ENCODE data around the gene PTPRR.
A peak's percentile ranks its signal among the peaks of the same experiment; 100 is the strongest.

Gene PTPRR

GRCh38 chr12:70590549-70591226 is 329.9 kb downstream of the PTPRR start:
- no peak overlapping the region for H3K27ac ChIP-seq
- H3K27me3 ChIP-seq (ENCODE audit: control insufficient read depth, insufficient read depth, low read length): no peaks in the 10 kb centered on the region
- no peaks in the 10 kb centered on the region for H3K36me3 ChIP-seq (ENCODE audit: control insufficient read depth, insufficient read depth, low read length)
- no peaks in the 10 kb centered on the region for H3K4me1 ChIP-seq
- H3K9me3 ChIP-seq (ENCODE audit: control insufficient read depth, low read length): no peaks in the 10 kb centered on the region
- H3K79me2 ChIP-seq: no peaks in the 10 kb centered on the region
- H3K9ac ChIP-seq: no peak overlapping the region
- no peak overlapping the region for H2AFZ ChIP-seq
- no peak overlapping the region for H3K4me2 ChIP-seq (ENCODE audit: low read length)
- H3K4me3 ChIP-seq (ENCODE audit: low read depth, low read length): no peak overlapping the region
- TF ChIP-seq, protein P1, sequence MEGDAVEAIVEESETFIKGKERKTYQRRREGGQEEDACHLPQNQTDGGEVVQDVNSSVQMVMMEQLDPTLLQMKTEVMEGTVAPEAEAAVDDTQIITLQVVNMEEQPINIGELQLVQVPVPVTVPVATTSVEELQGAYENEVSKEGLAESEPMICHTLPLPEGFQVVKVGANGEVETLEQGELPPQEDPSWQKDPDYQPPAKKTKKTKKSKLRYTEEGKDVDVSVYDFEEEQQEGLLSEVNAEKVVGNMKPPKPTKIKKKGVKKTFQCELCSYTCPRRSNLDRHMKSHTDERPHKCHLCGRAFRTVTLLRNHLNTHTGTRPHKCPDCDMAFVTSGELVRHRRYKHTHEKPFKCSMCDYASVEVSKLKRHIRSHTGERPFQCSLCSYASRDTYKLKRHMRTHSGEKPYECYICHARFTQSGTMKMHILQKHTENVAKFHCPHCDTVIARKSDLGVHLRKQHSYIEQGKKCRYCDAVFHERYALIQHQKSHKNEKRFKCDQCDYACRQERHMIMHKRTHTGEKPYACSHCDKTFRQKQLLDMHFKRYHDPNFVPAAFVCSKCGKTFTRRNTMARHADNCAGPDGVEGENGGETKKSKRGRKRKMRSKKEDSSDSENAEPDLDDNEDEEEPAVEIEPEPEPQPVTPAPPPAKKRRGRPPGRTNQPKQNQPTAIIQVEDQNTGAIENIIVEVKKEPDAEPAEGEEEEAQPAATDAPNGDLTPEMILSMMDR (IDR thresholded peaks at IDR 0.05): no peak

- Histone ChIP-seq H3K4me2 (ENCODE audit: low read length) (no peak overlapping the region), H3K27me3 (ENCODE audit: control insufficient read depth, insufficient read depth, low read length) (no peaks in the 10 kb centered on the region), H3K4me3 (ENCODE audit: low read depth, low read length) (no peak overlapping the region), H2AFZ (no peak overlapping the region), H3K79me2 (no peaks in the 10 kb centered on the region), H3K27ac (no peak overlapping the region), H3K9me3 (ENCODE audit: control insufficient read depth, low read length) (no peaks in the 10 kb centered on the region), H3K36me3 (ENCODE audit: control insufficient read depth, insufficient read depth, low read length) (no peaks in the 10 kb centered on the region), H3K9ac (no peak overlapping the region), H3K4me1 (no peaks in the 10 kb centered on the region)
- TF ChIP-seq, protein P1 (IDR thresholded peaks at IDR 0.05): peak; percentile 60
These were observed 330.5 kb downstream of the PTPRR start for GRCh38 chr12:70590051-70590450.

Data from parathyroid adenoma (tissue), 2 donors.